H1 (cell line): ENCODE results near the gene RELL1. TPM values are rescaled to one million over a fixed set of nuclear protein-coding genes. Genes with fewer than 3 reads are reported as not detected.

Source experiments
- CTCF ChIA-PET: fragments of 300-600 bp; sonication (Branson Sonifier 250); formaldehyde crosslinking; loops from one replicate; lab custom pipeline; 2021; ENCODE audit not compliant: partially characterized antibody; lab: Charles Lee
- POLR2A ChIA-PET: fragments of 300-600 bp; sonication (Branson Sonifier 250); formaldehyde crosslinking; loops from one replicate; lab custom pipeline; 2021; ENCODE audit warnings: inconsistent platforms; ENCODE audit not compliant: partially characterized antibody; lab: Charles Lee
- DNase-seq, 2 experiments: peaks; one replicate each; pipeline versions ENCODE4 v3.0.0 to v3.0.0-alpha.2; 2010 to 2022; ENCODE audit warnings: low spot score in 2 of 2, low read depth in 1 of 2, mixed read lengths in 1 of 2
- FAIRE-seq: peaks from 2 replicates; lab custom pipeline; 2011; peaks lifted over from hg19 to GRCh38; lab: Jason Lieb, UNC
- H2AFZ ChIP-seq: 2 replicates; pipeline ENCODE4 v1.8.1; 2012; ENCODE audit warnings: low read length, inconsistent platforms
- H2AK5ac ChIP-seq: 2 replicates; pipeline ENCODE4 v1.6.1; 2013; ENCODE audit warnings: low read depth, low read length
- H2BK120ac ChIP-seq: replicated peaks from 2 replicates; pipeline ENCODE3; 2013; ENCODE audit warnings: low read depth, low read length, inconsistent platforms
- H2BK12ac ChIP-seq: 2 replicates; pipeline ENCODE4 v1.6.1; 2013; ENCODE audit warnings: low read depth, low read length
- H2BK15ac ChIP-seq: 2 replicates; pipeline ENCODE4 v1.6.1; 2013; ENCODE audit warnings: low read length
- H2BK20ac ChIP-seq: 2 replicates; pipeline ENCODE4 v1.6.1; 2013; ENCODE audit warnings: low read length
- H2BK5ac ChIP-seq: 2 replicates; pipeline ENCODE4 v1.6.1; 2013; ENCODE audit warnings: low read depth, low read length
- H3K14ac ChIP-seq: 2 replicates; pipeline ENCODE4 v1.6.1; 2013; ENCODE audit warnings: inconsistent platforms; ENCODE audit not compliant: insufficient read length
- H3K18ac ChIP-seq: 2 replicates; pipeline ENCODE4 v1.6.1; 2013; ENCODE audit warnings: low read length; ENCODE audit errors: extremely low read depth
- H3K23ac ChIP-seq: 2 replicates; pipeline ENCODE4 v1.6.1; 2013; ENCODE audit warnings: inconsistent platforms; ENCODE audit not compliant: insufficient read length
- H3K23me2 ChIP-seq: 2 replicates; pipeline ENCODE4 v1.6.1; 2013; ENCODE audit warnings: low read depth, low read length
- H3K27ac ChIP-seq: 2 replicates; pipeline ENCODE4 v1.6.1; 2011; ENCODE audit warnings: low read depth, low read length, inconsistent platforms
- H3K27me3 ChIP-seq, 4 experiments: replicated peaks in 1 of 4; 1 replicate in 1 of 4; 2 replicates in 3 of 4; pipeline versions ENCODE4 v1.6.1 to v1.8.1; 2011 to 2013; ENCODE audit warnings: low read length in 3 of 4, mild to moderate bottlenecking in 3 of 4, inconsistent platforms in 2 of 4, mixed read lengths in 2 of 4, moderate library complexity in 1 of 4; ENCODE audit not compliant: control insufficient read depth in 3 of 4, insufficient read depth in 3 of 4; ENCODE audit errors: extremely low read depth in 1 of 4
- H3K36me3 ChIP-seq, 4 experiments: 2 replicates each; pipeline versions ENCODE4 v1.6.1 to v1.8.1; 2011 to 2013; ENCODE audit warnings: mild to moderate bottlenecking in 4 of 4, low read length in 3 of 4, moderate library complexity in 2 of 4, control low read depth in 1 of 4, inconsistent platforms in 1 of 4; ENCODE audit not compliant: insufficient read depth in 4 of 4, control insufficient read depth in 2 of 4
- H3K4ac ChIP-seq: replicated peaks from 2 replicates; pipeline ENCODE3; 2013; ENCODE audit warnings: low read length, low read depth, mixed read lengths, inconsistent platforms; ENCODE audit not compliant: insufficient read length
- H3K4me1 ChIP-seq, 4 experiments: replicated peaks in 1 of 4; 1 replicate in 1 of 4; 2 replicates in 3 of 4; pipeline versions ENCODE4 v1.6.1 to v1.8.1; 2011 to 2013; ENCODE audit warnings: low read length in 3 of 4, inconsistent platforms in 2 of 4, mixed read lengths in 1 of 4; ENCODE audit not compliant: insufficient read depth in 4 of 4, control insufficient read depth in 3 of 4
- H3K4me2 ChIP-seq, 2 experiments: 2 replicates each; pipeline versions ENCODE4 v1.6.1 to v1.8.1; 2011 to 2013; ENCODE audit warnings: low read depth in 2 of 2, low read length in 2 of 2, control low read depth in 1 of 2, inconsistent platforms in 1 of 2, mild to moderate bottlenecking in 1 of 2; ENCODE audit not compliant: insufficient read depth in 1 of 2
- H3K4me3 ChIP-seq, 4 experiments: fragments of 200-600, 300-600 bp in 1 of 4; sonication (generic), shearing (Covaris generic), sonication (Bioruptor Twin) in 1 of 4; 2 replicates each; pipeline versions ENCODE4 v1.5.1 to v1.8.1; 2011 to 2016; ENCODE audit warnings: low read length in 4 of 4, low read depth in 3 of 4, control low read depth in 2 of 4, inconsistent platforms in 2 of 4, mild to moderate bottlenecking in 2 of 4, mixed read lengths in 1 of 4, moderate library complexity in 1 of 4; ENCODE audit not compliant: insufficient read depth in 2 of 4; ENCODE audit errors: extremely low read depth in 1 of 4
- H3K56ac ChIP-seq: replicated peaks from 2 replicates; pipeline ENCODE3; 2013; ENCODE audit warnings: low read depth, mild to moderate bottlenecking, mixed read lengths, low read length, inconsistent platforms; ENCODE audit not compliant: insufficient read length
- H3K79me1 ChIP-seq: 2 replicates; pipeline ENCODE4 v1.6.1; 2013; ENCODE audit warnings: low read depth, low read length, control low read depth
- H3K79me2 ChIP-seq, 2 experiments: 2 replicates each; pipeline versions ENCODE4 v1.6.1 to v1.8.1; 2012 to 2013; ENCODE audit warnings: low read length in 2 of 2, mild to moderate bottlenecking in 2 of 2, inconsistent platforms in 1 of 2; ENCODE audit not compliant: insufficient read depth in 2 of 2, control insufficient read depth in 1 of 2
- H3K9ac ChIP-seq, 4 experiments: replicated peaks in 1 of 4; 1 replicate in 1 of 4; 2 replicates in 3 of 4; pipeline versions ENCODE4 v1.6.1 to v1.8.1; 2011 to 2013; ENCODE audit warnings: low read depth in 3 of 4, low read length in 3 of 4, control low read depth in 2 of 4, mild to moderate bottlenecking in 2 of 4, moderate library complexity in 2 of 4, inconsistent platforms in 1 of 4; ENCODE audit errors: extremely low read depth in 1 of 4
- H3K9me3 ChIP-seq, 2 experiments: 2 replicates each; pipeline versions ENCODE4 v1.6.1 to v1.8.1; 2012 to 2013; ENCODE audit warnings: mild to moderate bottlenecking in 2 of 2, moderate library complexity in 2 of 2, control low read depth in 1 of 2, inconsistent platforms in 1 of 2, low read depth in 1 of 2, low read length in 1 of 2, mixed read lengths in 1 of 2; ENCODE audit not compliant: insufficient read depth in 2 of 2
- H4K20me1 ChIP-seq, 2 experiments: replicated peaks in 1 of 2; 2 replicates each; pipeline versions ENCODE3 to v1.8.1; 2011 to 2013; ENCODE audit warnings: inconsistent platforms in 2 of 2, low read length in 2 of 2, mild to moderate bottlenecking in 1 of 2; ENCODE audit not compliant: insufficient read depth in 2 of 2, control insufficient read depth in 1 of 2
- H4K5ac ChIP-seq: 2 replicates; pipeline ENCODE4 v1.6.1; 2013; ENCODE audit warnings: low read length, low read depth, mixed read lengths, inconsistent platforms; ENCODE audit not compliant: insufficient read length
- H4K8ac ChIP-seq: 2 replicates; pipeline ENCODE4 v1.8.0; 2013; ENCODE audit warnings: mild to moderate bottlenecking, moderate library complexity, low read length, inconsistent platforms; ENCODE audit not compliant: insufficient read depth; ENCODE audit errors: extremely low read depth
- H4K91ac ChIP-seq: replicated peaks from 2 replicates; pipeline ENCODE3; 2013; ENCODE audit warnings: low read length, mixed read lengths, inconsistent platforms; ENCODE audit not compliant: insufficient read length
- BACH1 ChIP-seq: IDR thresholded peaks from 2 replicates; pipeline ENCODE4 v1.6.1; 2012; ENCODE audit warnings: low read length, improper control_type of control experiment
- BCL11A ChIP-seq, 2 experiments: IDR thresholded peaks; one replicate each; pipeline ENCODE4 v1.6.1; 2011; ENCODE audit warnings: low read depth in 2 of 2, low read length in 2 of 2, mild to moderate bottlenecking in 2 of 2
- CEBPB ChIP-seq: IDR thresholded peaks from 2 replicates; pipeline ENCODE4 v1.6.1; 2012; ENCODE audit warnings: low read depth, low read length
- JUN ChIP-seq: IDR thresholded peaks from 2 replicates; pipeline ENCODE4 v1.6.1; 2011; ENCODE audit warnings: low read depth, mild to moderate bottlenecking, improper control_type of control experiment, low read length
- KDM1A ChIP-seq: fragments of 200-600, 300-600 bp; sonication (generic); IDR thresholded peaks from 2 replicates; pipeline ENCODE4 v1.7.1; 2016; ENCODE audit warnings: mild to moderate bottlenecking, low read length, borderline replicate concordance
- POLR2AphosphoS5 ChIP-seq: IDR thresholded peaks from 2 replicates; pipeline ENCODE4 v1.6.1; 2011; ENCODE audit warnings: low read depth, low read length
- RBBP5 ChIP-seq: IDR thresholded peaks from 2 replicates; pipeline ENCODE4 v1.7.1; 2012; ENCODE audit warnings: low read depth, mild to moderate bottlenecking, inconsistent platforms, low read length, moderate library complexity, borderline replicate concordance
- SAP30 ChIP-seq: fragments of 300-600 bp; sonication (generic); IDR thresholded peaks from 2 replicates; pipeline ENCODE4 v1.7.1; 2012; ENCODE audit warnings: low read length, moderate library complexity, mild to moderate bottlenecking, inconsistent platforms; ENCODE audit not compliant: insufficient read depth, insufficient replicate concordance
- TAF7 ChIP-seq: optimal IDR thresholded peaks from 2 replicates; pipeline ENCODE3; 2011; ENCODE audit warnings: low read depth, mild to moderate bottlenecking, inconsistent platforms, low read length, moderate library complexity, borderline replicate concordance
- ZNF274 ChIP-seq: IDR thresholded peaks from 2 replicates; pipeline ENCODE4 v1.7.0; 2012; ENCODE audit warnings: low read length, borderline replicate concordance; ENCODE audit errors: extremely low read depth
- WGBS, 2 experiments: shearing (Covaris generic) in 1 of 2; methylation state at CpG; one replicate each; pipeline versions ENCODE4 v1.1.6 to v1.1.7; 2013 to 2015; ENCODE audit warnings: low lambda C conversion rate in 2 of 2, mixed read lengths in 2 of 2, inconsistent platforms in 1 of 2, low coverage in 1 of 2, missing lambda C conversion rate in 1 of 2; ENCODE audit not compliant: insufficient replicate concordance in 2 of 2, insufficient coverage in 1 of 2, insufficient read length in 1 of 2; ENCODE audit errors: extremely low coverage in 1 of 2, missing lambda C conversion rate in 1 of 2; 5-methylcytosine and 5-hydroxymethylcytosine counted together
- polyA plus RNA-seq, 7 experiments: library from polyadenylated mRNA; depleted of rRNA in 3 of 7; stranded (reverse) in 5 of 7; unstranded in 2 of 7; fragments of >200 nt in 5 of 7; fragments of 200-250 nt in 2 of 7; gene quantifications; 1 replicate in 5 of 7; 2 replicates in 1 of 7; 4 replicates in 1 of 7; pipeline versions ENCODE4 v1.2.1 to v1.2.3, GENCODE V29; 2011 to 2013; ENCODE audit warnings: missing spikeins in 2 of 7, mixed read lengths in 2 of 7
- total RNA-seq: library from RNA; stranded (reverse); fragmentation: NEBNext Ultra II Directional; extraction: Animal tissue kit (Norgen Biotek cat#: 25700); gene quantifications from 2 replicates; pipeline ENCODE4 v1.2.1, GENCODE V29; 2021
- TF ChIP-seq, protein P1 (sequence below): IDR thresholded peaks from 2 replicates; pipeline ENCODE4 v1.6.1; 2012; ENCODE audit warnings: low read length, inconsistent platforms

Gene RELL1
- total and polyA plus RNA-seq, 2 of the 8 experiments (the other 6 are each of a cell fraction or from before 2014, with no cell fraction given): 2.1 to 14.1 TPM

DNA sequence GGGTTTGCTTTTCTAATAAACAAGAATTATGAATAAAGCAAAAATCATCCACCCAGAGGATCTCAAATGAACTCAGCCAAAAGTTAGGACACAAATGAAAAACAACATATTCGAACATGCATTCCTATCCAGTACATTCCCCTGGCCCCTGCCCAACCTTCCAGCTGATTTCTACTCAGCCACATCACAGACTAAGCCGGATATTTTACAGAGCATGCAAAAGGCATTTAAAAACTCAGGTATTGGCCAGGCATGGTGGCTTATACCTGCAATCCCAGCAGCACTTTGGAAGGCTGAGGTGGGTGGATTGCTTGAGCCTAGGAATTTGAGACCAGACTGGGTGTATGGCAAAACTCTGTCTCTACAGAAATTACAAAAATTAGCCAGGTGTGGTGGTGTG is 54.6 kb downstream of the RELL1 start:
- no peak overlapping the region for H3K4me3 ChIP-seq
- no peak overlapping the region for H3K23ac ChIP-seq
- TF ChIP-seq JUN (no peak), POLR2AphosphoS5 (no peak), RBBP5 (no peak), BACH1 (no peak), CEBPB (no peak), ZNF274 (no peak), SAP30 (no peak), BCL11A (IDR thresholded peaks at IDR 0.05; ENCODE audit: low read depth in 2 of 2, low read length in 2 of 2) (no peak), KDM1A (no peak), TAF7 (no peak)
- TF ChIP-seq, protein P1, sequence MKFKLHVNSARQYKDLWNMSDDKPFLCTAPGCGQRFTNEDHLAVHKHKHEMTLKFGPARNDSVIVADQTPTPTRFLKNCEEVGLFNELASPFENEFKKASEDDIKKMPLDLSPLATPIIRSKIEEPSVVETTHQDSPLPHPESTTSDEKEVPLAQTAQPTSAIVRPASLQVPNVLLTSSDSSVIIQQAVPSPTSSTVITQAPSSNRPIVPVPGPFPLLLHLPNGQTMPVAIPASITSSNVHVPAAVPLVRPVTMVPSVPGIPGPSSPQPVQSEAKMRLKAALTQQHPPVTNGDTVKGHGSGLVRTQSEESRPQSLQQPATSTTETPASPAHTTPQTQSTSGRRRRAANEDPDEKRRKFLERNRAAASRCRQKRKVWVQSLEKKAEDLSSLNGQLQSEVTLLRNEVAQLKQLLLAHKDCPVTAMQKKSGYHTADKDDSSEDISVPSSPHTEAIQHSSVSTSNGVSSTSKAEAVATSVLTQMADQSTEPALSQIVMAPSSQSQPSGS: no peak
- no peak overlapping the region for H2AK5ac ChIP-seq
- H2BK15ac ChIP-seq: no peak overlapping the region
- no peak overlapping the region for H3K9ac ChIP-seq
- no peaks in the 10 kb centered on the region for H3K9me3 ChIP-seq
- H4K8ac ChIP-seq: no peak overlapping the region
- H3K79me1 ChIP-seq: no peaks in the 10 kb centered on the region
- H2BK120ac ChIP-seq: no peak overlapping the region
- no peak overlapping the region for H3K14ac ChIP-seq
- ChIA-PET POLR2A (no interaction called here), CTCF (no interaction called here)
- no peak overlapping the region for H3K18ac ChIP-seq
- H3K4ac ChIP-seq: no peak overlapping the region
- no peak overlapping the region for H3K4me2 ChIP-seq
- H3K4me1 ChIP-seq: no peaks in the 10 kb centered on the region; a peak in 1 of 7 replicates
- no peak overlapping the region for H2AFZ ChIP-seq
- H3K27me3 ChIP-seq: no peaks in the 10 kb centered on the region
- peaks cover 0 to 2% of the 10 kb centered on the region in 2 experiments for H4K20me1 ChIP-seq
- no peak for DNase-seq
- no peak overlapping the region for H3K27ac ChIP-seq
- no peak overlapping the region for H3K56ac ChIP-seq
- no peak overlapping the region for H4K91ac ChIP-seq
- H3K23me2 ChIP-seq: no peaks in the 10 kb centered on the region
- WGBS, 2 experiments: 98% methylated on average over 2 of the region's 2 CpGs; no CpG with 5 or more reads in 1 of the 2 experiments
- no peak overlapping the region for H2BK20ac ChIP-seq
- FAIRE-seq: no peak
- no peaks in the 10 kb centered on the region for H3K79me2 ChIP-seq
- H2BK12ac ChIP-seq: no peak overlapping the region
- H2BK5ac ChIP-seq: no peak overlapping the region
- H3K36me3 ChIP-seq: peaks cover 0 to 7% (median 0%) of the 10 kb centered on the region in 4 experiments; a peak in 1 of 8 replicates
- H4K5ac ChIP-seq: no peak overlapping the region
